ENCODE data around the gene PARD3B. TPM values are rescaled to one million over a fixed set of nuclear protein-coding genes. Genes with fewer than 3 reads are reported as not detected.

PARD3B gene
- total and polyA plus RNA-seq, 10 of the 15 experiments (the other 5 are each of a cell fraction or from before 2014, with no cell fraction given) = 0.01 to 0.54 (median 0.07) TPM; not detected in 7

GRCh38 chr2:204503869-204504268 is 41.4 kb upstream of the PARD3B start (continued):
- TF ChIP-seq RELB (IDR thresholded peaks at IDR 0.05; ENCODE audit: low read depth) (no peak), SUZ12 (IDR thresholded peaks at IDR 0.05; ENCODE audit: unreplicated experiment) (no peak), ZBTB4 (CRISPR knock-in tag; IDR thresholded peaks at IDR 0.05) (no peak), BCL3 (IDR thresholded peaks at IDR 0.05; ENCODE audit: borderline replicate concordance, insufficient read depth, low read depth, low read length, poor library complexity, severe bottlenecking) (no peak), ZNF217 (IDR thresholded peaks at IDR 0.05) (no peak)

- no peak overlapping the region for H3K9ac ChIP-seq (ENCODE audit: control insufficient read depth, insufficient read depth, low read length)
- SMC1A ChIA-PET (ENCODE audit: uncharacterized antibody, unreplicated experiment) = no interaction called here
- H3K4me2 ChIP-seq (ENCODE audit: control insufficient read depth, insufficient read depth) = no peak overlapping the region
- H3K4me1 ChIP-seq (ENCODE audit: control insufficient read depth, insufficient read depth, low read length) = no peaks in the 10 kb centered on the region
- no peak overlapping the region for H3K4me3 ChIP-seq
- H3K27me3 ChIP-seq (replicated peaks in 1 of 2; ENCODE audit: control insufficient read depth in 2 of 2, insufficient read depth in 2 of 2, low read length in 1 of 2) = no peaks in the 10 kb centered on the region
- 43% methylated on average over 2 of the region's 2 CpGs for WGBS (ENCODE audit: insufficient coverage, insufficient replicate concordance, low lambda C conversion rate, missing lambda C conversion rate)
- CTCF ChIA-PET = no interaction called here
- POLR2A ChIA-PET = no interaction called here
- no peak for FAIRE-seq
- H3K27ac ChIP-seq (ENCODE audit: control insufficient read depth, insufficient read depth) = no peak overlapping the region
- H3K9me3 ChIP-seq (replicated peaks; ENCODE audit: control insufficient read depth, insufficient read depth, low read length) = no peaks in the 10 kb centered on the region
- H3K36me3 ChIP-seq (ENCODE audit: control insufficient read depth in 2 of 2, insufficient read depth in 2 of 2, low read length in 1 of 2) = no peaks in the 10 kb centered on the region
- intact Hi-C loops (cut with micrococcal nuclease; ENCODE audit: unreplicated experiment) = no loop called here
- no peak for ATAC-seq
- H2AFZ ChIP-seq (ENCODE audit: control insufficient read depth, low read depth, low read length) = no peak overlapping the region
- DNase-seq (ENCODE audit: low read depth, low spot score) = no peak
- BruUV-seq (replicated peaks) = no TSS peak
- in situ Hi-C loops (cut with MboI) = no loop called here
- H4K20me1 ChIP-seq (ENCODE audit: control insufficient read depth, insufficient read depth) = no peaks in the 10 kb centered on the region
- H3K79me2 ChIP-seq (ENCODE audit: control insufficient read depth, insufficient read depth, low read length) = no peaks in the 10 kb centered on the region
- RAD21 ChIA-PET (ENCODE audit: unreplicated experiment) = no interaction called here
- TF ChIP-seq IRF4 (IDR thresholded peaks at IDR 0.05; ENCODE audit: low read depth, low read length) = no peak
- TF ChIP-seq NRF1 (conservative IDR thresholded peaks at IDR 0.05; ENCODE audit: low read depth, low read length) = no peak
- no peak for TF ChIP-seq PAX5 (IDR thresholded peaks at IDR 0.05; ENCODE audit: borderline replicate concordance, low read depth, low read length)
- TF ChIP-seq SMAD5 (IDR thresholded peaks at IDR 0.05; ENCODE audit: low read depth) = no peak
- TF ChIP-seq TARDBP (IDR thresholded peaks at IDR 0.05; ENCODE audit: borderline replicate concordance) = no peak
- no peak for TF ChIP-seq MEF2A (IDR thresholded peaks at IDR 0.05; ENCODE audit: insufficient read depth, low read depth, low read length)
- no peak for TF ChIP-seq BCL11A (IDR thresholded peaks at IDR 0.05; ENCODE audit: low read depth, low read length)
- TF ChIP-seq STAT3 (IDR thresholded peaks at IDR 0.05; ENCODE audit: low read depth, low read length) = no peak
- TF ChIP-seq MYC (IDR thresholded peaks at IDR 0.05; ENCODE audit: insufficient read depth, insufficient read length, insufficient replicate concordance, low read length, severe bottlenecking) = no peak
- no peak for TF ChIP-seq JUNB (IDR thresholded peaks at IDR 0.05)
- no peak for TF ChIP-seq MAX (IDR thresholded peaks at IDR 0.05; ENCODE audit: low read depth, low read length)
Observed at GRCh38 chr2:204504594-204504993, 40.7 kb upstream of the PARD3B start.
